ENCODE measurements around the gene DCDC2B.

The DCDC2B gene

GRCh38 chr1:32181563-32181962 is 27.3 kb upstream of the DCDC2B start:
- DNase-seq, result no peak
- H3K36me3 ChIP-seq, result peaks cover 25% of the 10 kb centered on the region
- H3K4me3 ChIP-seq (ENCODE audit: low read depth, low read length), result no peak overlapping the region
- no peaks in the 10 kb centered on the region for H3K27me3 ChIP-seq
- no peaks in the 10 kb centered on the region for H3K4me1 ChIP-seq
- no peaks in the 10 kb centered on the region for H3K9me3 ChIP-seq
- no peak for TF ChIP-seq CTCF (IDR thresholded peaks at IDR 0.05; ENCODE audit: low read depth, low read length)

- H3K36me3 ChIP-seq, result peaks cover 28% of the 10 kb centered on the region
- H3K9me3 ChIP-seq, result no peaks in the 10 kb centered on the region
- no peaks in the 10 kb centered on the region for H3K4me1 ChIP-seq
- no peak for TF ChIP-seq CTCF (IDR thresholded peaks at IDR 0.05; ENCODE audit: low read depth, low read length)
- no peaks in the 10 kb centered on the region for H3K27me3 ChIP-seq
- DNase-seq, result no peak
- H3K4me3 ChIP-seq (ENCODE audit: low read depth, low read length), result no peak overlapping the region
Measured at GRCh38 chr1:32182060-32182459, 26.8 kb upstream of the DCDC2B start.

- DNase-seq, result no peak
- no peaks in the 10 kb centered on the region for H3K9me3 ChIP-seq
- H3K4me3 ChIP-seq (ENCODE audit: low read depth, low read length), result no peak overlapping the region
- no peak for TF ChIP-seq CTCF (IDR thresholded peaks at IDR 0.05; ENCODE audit: low read depth, low read length)
- no peaks in the 10 kb centered on the region for H3K4me1 ChIP-seq
- no peaks in the 10 kb centered on the region for H3K27me3 ChIP-seq
- peaks cover 41% of the 10 kb centered on the region for H3K36me3 ChIP-seq
Measured at GRCh38 chr1:32184650-32185049, 24.2 kb upstream of the DCDC2B start.

- no peaks in the 10 kb centered on the region for H3K27me3 ChIP-seq
- TF ChIP-seq CTCF (IDR thresholded peaks at IDR 0.05; ENCODE audit: low read depth, low read length), result no peak
- no peaks in the 10 kb centered on the region for H3K9me3 ChIP-seq
- H3K4me3 ChIP-seq (ENCODE audit: low read depth, low read length), result no peak overlapping the region
- no peak for DNase-seq
- H3K36me3 ChIP-seq, result peaks cover 50% of the 10 kb centered on the region
- no peaks in the 10 kb centered on the region for H3K4me1 ChIP-seq
Measured at GRCh38 chr1:32186077-32186476, 22.8 kb upstream of the DCDC2B start.

- no peak for TF ChIP-seq CTCF (IDR thresholded peaks at IDR 0.05; ENCODE audit: low read depth, low read length)
- Histone ChIP-seq H3K9me3 (no peaks in the 10 kb centered on the region), H3K36me3 (peaks cover 50% of the 10 kb centered on the region), H3K4me3 (ENCODE audit: low read depth, low read length) (no peak overlapping the region), H3K27me3 (no peaks in the 10 kb centered on the region), H3K4me1 (no peaks in the 10 kb centered on the region)
- DNase-seq, result no peak
Measured at GRCh38 chr1:32186491-32186890, 22.4 kb upstream of the DCDC2B start.

DNA sequence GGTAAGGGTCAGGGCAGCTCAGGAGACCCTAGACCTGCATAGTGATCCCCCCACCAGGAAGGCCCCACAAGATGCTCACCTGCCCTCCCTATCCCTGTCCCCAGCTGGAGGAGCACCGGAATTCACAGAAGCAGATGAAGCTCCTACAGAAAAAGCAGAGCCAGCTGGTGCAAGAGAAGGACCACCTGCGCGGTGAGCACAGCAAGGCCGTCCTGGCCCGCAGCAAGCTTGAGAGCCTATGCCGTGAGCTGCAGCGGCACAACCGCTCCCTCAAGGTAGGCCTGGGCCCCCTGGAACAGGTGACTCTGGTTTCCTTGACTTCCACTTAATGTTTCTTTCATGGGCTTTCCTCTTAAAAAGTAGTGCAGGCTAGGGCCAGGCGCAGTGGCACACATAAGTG is 21.0 kb upstream of the DCDC2B start:
- Histone ChIP-seq H3K27me3 (no peaks in the 10 kb centered on the region), H3K4me1 (no peaks in the 10 kb centered on the region), H3K4me3 (ENCODE audit: low read depth, low read length) (no peak overlapping the region), H3K9me3 (no peaks in the 10 kb centered on the region), H3K36me3 (peaks cover 61% of the 10 kb centered on the region)
- DNase-seq, result no peak
- TF ChIP-seq CTCF (IDR thresholded peaks at IDR 0.05; ENCODE audit: low read depth, low read length), result no peak

All from BE2C (cell line).